Chondrocyte (in vitro differentiated cells): Measurements from ENCODE around the gene GBX1. TPM values are rescaled to one million over a fixed set of nuclear protein-coding genes. Genes with fewer than 3 reads are reported as not detected.

Experiments used
- DNase-seq: peaks from one replicate; pipeline ENCODE4 v3.0.0; 2021; ENCODE audit warnings: mixed read lengths, low spot score
- H3K27ac Mint-ChIP-seq: one replicate; pipeline ENCODE4 v1.8.0; 2021; ENCODE audit warnings: mild to moderate bottlenecking, moderate library complexity, mixed read lengths; ENCODE audit not compliant: unreplicated experiment
- H3K27me3 Mint-ChIP-seq: 2 replicates; pipeline ENCODE4 v1.8.0; 2021; ENCODE audit warnings: low read depth, mixed read lengths
- H3K36me3 Mint-ChIP-seq: 2 replicates; pipeline ENCODE4 v1.8.0; 2021; ENCODE audit warnings: low read depth, mixed read lengths
- H3K4me1 Mint-ChIP-seq: 2 replicates; pipeline ENCODE4 v1.8.0; 2021; ENCODE audit warnings: low read depth, mild to moderate bottlenecking, mixed read lengths
- H3K4me3 Mint-ChIP-seq: one replicate; pipeline ENCODE4 v1.8.0; 2021; ENCODE audit warnings: mild to moderate bottlenecking, moderate library complexity, mixed read lengths; ENCODE audit not compliant: unreplicated experiment
- H3K9me3 Mint-ChIP-seq: 2 replicates; pipeline ENCODE4 v1.8.0; 2021; ENCODE audit warnings: low read depth, mixed read lengths
- total RNA-seq: library from RNA; stranded (reverse); gene quantifications from 3 replicates; pipeline ENCODE4 v1.2.1, GENCODE V29; 2021
- TF ChIP-seq, protein P1 (sequence below): fragments of 200-600 bp; sonication (generic); IDR thresholded peaks from 2 replicates; pipeline ENCODE4 v1.5.0; 2021; ENCODE audit warnings: antibody characterized with exemption, mild to moderate bottlenecking, moderate library complexity

GBX1 gene
- total RNA-seq, 1 donor from 2014 or later, result not detected

DNA sequence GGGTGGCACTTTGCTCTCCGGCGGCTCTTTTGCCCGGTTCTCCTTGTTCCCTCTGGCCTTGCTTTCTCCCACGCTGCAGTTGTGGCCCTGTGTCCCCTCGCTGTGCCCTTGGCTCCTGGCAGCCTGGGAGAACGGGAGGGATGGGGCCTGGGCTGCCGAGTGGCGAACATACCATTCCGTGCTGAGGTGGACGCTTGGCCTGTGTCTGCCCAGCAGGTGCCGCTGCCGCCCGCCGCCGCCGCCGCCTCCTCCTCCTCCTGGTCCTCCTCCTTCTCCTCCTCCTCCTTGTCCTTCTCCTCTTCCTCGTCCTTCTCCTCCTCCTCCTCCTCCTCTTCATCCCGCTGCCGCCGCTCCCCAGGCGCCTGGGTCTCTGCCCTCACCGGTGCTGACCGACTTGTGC is 45.2 kb downstream of the GBX1 start:
- H3K9me3 Mint-ChIP-seq, result no peaks in the 10 kb centered on the region
- H3K27ac Mint-ChIP-seq, result no peak overlapping the region
- no peak overlapping the region for H3K4me3 Mint-ChIP-seq
- no peak for DNase-seq
- H3K27me3 Mint-ChIP-seq, result no peaks in the 10 kb centered on the region
- H3K36me3 Mint-ChIP-seq, result peaks cover 39% of the 10 kb centered on the region
- H3K4me1 Mint-ChIP-seq, result peaks cover 9% of the 10 kb centered on the region
- TF ChIP-seq, protein P1, sequence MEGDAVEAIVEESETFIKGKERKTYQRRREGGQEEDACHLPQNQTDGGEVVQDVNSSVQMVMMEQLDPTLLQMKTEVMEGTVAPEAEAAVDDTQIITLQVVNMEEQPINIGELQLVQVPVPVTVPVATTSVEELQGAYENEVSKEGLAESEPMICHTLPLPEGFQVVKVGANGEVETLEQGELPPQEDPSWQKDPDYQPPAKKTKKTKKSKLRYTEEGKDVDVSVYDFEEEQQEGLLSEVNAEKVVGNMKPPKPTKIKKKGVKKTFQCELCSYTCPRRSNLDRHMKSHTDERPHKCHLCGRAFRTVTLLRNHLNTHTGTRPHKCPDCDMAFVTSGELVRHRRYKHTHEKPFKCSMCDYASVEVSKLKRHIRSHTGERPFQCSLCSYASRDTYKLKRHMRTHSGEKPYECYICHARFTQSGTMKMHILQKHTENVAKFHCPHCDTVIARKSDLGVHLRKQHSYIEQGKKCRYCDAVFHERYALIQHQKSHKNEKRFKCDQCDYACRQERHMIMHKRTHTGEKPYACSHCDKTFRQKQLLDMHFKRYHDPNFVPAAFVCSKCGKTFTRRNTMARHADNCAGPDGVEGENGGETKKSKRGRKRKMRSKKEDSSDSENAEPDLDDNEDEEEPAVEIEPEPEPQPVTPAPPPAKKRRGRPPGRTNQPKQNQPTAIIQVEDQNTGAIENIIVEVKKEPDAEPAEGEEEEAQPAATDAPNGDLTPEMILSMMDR, result peak; percentile 35

DNA sequence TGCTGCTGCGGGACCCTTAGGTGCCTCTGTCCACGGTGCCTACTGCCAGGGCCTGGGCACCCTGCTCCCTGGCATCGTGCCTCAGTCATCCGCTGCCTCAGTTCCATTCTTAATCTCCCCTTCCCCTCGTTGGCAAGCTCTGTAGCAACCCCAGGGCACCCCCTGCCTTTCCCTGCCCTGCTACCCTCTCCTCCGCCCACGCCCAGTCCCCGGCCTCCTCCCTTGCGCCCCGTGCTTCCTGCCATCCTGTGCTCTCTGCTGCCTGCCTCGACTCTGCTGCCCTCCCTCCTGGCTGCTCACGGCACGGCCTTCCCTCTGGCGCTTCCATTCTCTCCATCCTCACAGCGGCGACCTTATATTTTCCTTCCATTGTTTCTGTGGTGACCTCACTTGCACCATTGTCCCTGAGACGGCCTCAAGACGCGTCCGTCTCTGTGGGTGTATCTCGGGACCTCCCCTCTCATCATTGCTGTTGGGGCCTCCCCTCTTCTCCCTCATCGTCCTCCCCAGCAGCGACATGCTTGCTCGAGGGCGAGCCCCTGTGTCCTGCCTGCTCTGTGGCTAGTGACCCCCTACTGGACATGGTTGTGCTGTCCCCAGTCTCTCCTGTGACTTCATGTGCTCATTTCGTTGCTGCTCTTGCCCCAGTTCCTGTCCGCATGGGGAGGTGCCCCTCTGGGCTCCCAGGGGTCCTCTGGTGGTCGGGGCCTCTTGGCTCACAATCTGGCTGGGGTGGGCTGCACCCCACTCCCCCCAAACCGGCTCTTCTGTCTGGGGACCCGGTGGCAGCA is 45.9 kb downstream of the GBX1 start:
- Mint-ChIP-seq H3K4me3 (no peak overlapping the region), H3K36me3 (peaks cover 39% of the 10 kb centered on the region), H3K27ac (no peak overlapping the region), H3K27me3 (no peaks in the 10 kb centered on the region), H3K9me3 (no peaks in the 10 kb centered on the region), H3K4me1 (peaks cover 9% of the 10 kb centered on the region)
- TF ChIP-seq, protein P1, result no peak
- DNase-seq, result no peak

DNA sequence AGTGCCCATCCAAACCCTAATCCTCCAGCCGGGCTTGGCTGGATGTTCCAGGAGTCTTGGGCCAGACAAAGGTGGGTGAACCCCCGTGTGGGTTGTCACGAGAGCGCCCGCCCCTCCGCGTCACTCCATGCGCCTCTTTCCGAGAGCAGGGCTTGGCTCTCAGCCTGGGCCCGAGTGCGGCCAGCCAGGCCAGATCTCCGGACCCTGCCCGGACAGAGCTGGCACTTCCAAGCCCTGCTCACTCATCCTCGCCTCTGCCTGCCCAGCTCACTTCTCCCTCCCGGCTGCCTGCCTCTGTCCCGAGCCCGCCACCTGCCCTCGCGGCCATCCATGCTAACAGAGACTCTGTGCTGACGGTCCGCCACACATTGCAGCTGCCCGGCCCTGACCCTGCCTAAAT is 46.6 kb downstream of the GBX1 start:
- H3K4me1 Mint-ChIP-seq, result peaks cover 13% of the 10 kb centered on the region
- H3K27ac Mint-ChIP-seq, result no peak overlapping the region
- TF ChIP-seq, protein P1, result no peak
- H3K27me3 Mint-ChIP-seq, result no peaks in the 10 kb centered on the region
- H3K9me3 Mint-ChIP-seq, result no peaks in the 10 kb centered on the region
- H3K4me3 Mint-ChIP-seq, result no peak overlapping the region
- no peak for DNase-seq
- peaks cover 39% of the 10 kb centered on the region for H3K36me3 Mint-ChIP-seq

DNA sequence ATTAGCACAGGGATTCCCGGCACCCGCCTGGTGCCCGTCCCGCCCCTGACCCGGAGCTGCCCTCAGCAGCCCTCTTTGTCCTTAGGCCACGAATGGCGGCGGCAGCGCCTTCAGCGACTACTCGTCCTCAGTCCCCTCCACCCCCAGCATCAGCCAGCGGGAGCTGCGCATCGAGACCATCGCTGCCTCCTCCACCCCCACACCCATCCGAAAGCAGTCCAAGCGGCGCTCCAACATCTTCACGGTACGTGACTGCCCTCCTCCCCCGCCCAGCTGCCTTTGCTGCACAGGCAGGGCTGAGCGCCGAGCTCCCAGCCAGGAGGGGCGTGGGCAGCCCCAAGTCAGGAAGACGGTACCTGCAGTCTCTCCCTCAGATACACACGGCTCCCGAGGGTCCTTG is 47.6 kb downstream of the GBX1 start:
- peaks cover 39% of the 10 kb centered on the region for H3K36me3 Mint-ChIP-seq

DNA sequence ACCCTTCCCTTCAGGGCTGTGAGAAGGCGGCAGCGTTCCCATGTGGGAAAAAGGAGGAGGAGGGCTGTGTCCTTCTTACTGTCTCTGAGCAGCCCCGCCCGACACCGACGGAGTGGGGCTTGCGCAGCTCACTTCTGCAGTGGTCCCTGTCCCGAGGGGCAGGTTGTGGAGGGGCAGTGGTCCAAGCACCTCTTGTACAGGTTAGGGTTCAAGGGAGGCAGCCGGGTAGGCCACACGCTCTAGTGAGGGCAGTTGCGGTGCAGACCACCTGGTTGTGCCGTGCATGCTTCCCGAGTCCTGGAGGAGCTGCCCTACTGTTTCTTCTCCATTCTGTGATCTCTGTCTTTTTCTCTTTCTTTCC is 48.5 kb downstream of the GBX1 start:
- TF ChIP-seq, protein P1, result no peak
- no peak overlapping the region for H3K27ac Mint-ChIP-seq
- H3K4me3 Mint-ChIP-seq, result no peak overlapping the region
- peaks cover 13% of the 10 kb centered on the region for H3K4me1 Mint-ChIP-seq
- no peaks in the 10 kb centered on the region for H3K9me3 Mint-ChIP-seq
- H3K36me3 Mint-ChIP-seq, result peaks cover 34% of the 10 kb centered on the region
- DNase-seq, result no peak
- no peaks in the 10 kb centered on the region for H3K27me3 Mint-ChIP-seq

More for the DNA sequence above, 47.6 kb downstream of the GBX1 start:
- peaks cover 14% of the 10 kb centered on the region for H3K4me1 Mint-ChIP-seq
- H3K9me3 Mint-ChIP-seq, result no peaks in the 10 kb centered on the region
- no peak overlapping the region for H3K27ac Mint-ChIP-seq
- no peak overlapping the region for H3K4me3 Mint-ChIP-seq
- TF ChIP-seq, protein P1, result no peak
- no peaks in the 10 kb centered on the region for H3K27me3 Mint-ChIP-seq
- DNase-seq, result no peak
